ENCODE measurements around the gene MAP1B. TPM values are rescaled to one million over a fixed set of nuclear protein-coding genes. Genes with fewer than 3 reads are reported as not detected.
"Not testable (repeated sequence)": the region's sequence is repeated elsewhere in the genome, so short reads cannot be mapped to it uniquely, and the experiment has no call there.

Gene MAP1B
- total and polyA plus RNA-seq, 10 of the 15 experiments (the other 5 are each of a cell fraction or from before 2014, with no cell fraction given): 0.02 to 0.81 (median 0.06) TPM; not detected in 1

DNA sequence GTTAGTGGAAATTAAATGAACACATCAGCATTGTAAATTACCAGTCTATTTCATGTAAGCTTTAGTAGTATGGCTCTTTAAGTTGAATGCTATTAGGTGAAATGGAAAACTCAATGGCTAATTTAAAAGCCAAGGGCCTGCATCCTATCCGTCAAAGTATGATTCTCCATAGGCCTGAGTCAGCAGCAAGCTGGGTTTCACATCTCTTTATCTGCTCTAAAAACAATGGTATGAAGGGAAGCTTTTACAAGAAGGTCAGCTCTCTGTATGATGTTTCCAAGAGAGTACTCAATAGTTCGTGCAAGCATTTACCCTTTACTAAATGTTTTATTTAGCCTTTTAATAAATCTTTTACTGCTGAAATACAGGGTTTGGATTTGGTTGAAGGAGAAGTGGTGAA, 62.8 kb downstream of the MAP1B start:
- H3K4me2 ChIP-seq (ENCODE audit: control insufficient read depth, insufficient read depth): no peak overlapping the region
- H3K27me3 ChIP-seq (replicated peaks in 1 of 2; ENCODE audit: control insufficient read depth in 2 of 2, insufficient read depth in 2 of 2, low read length in 1 of 2): peaks cover 0 to 1% of the 10 kb centered on the region in 2 experiments; a peak in 2 of 4 replicates
- H3K27ac ChIP-seq (ENCODE audit: control insufficient read depth, insufficient read depth): no peak overlapping the region
- intact Hi-C loops (cut with micrococcal nuclease; ENCODE audit: unreplicated experiment) (no loop called here), in situ Hi-C loops (cut with MboI) (no loop called here)
- no TSS peak for BruUV-seq (replicated peaks)
- H3K9me3 ChIP-seq (replicated peaks; ENCODE audit: control insufficient read depth, insufficient read depth, low read length): no peaks in the 10 kb centered on the region
- ATAC-seq (no peak), DNase-seq (ENCODE audit: low read depth, low spot score) (no peak), FAIRE-seq (no peak)
- H3K79me2 ChIP-seq (ENCODE audit: control insufficient read depth, insufficient read depth, low read length): no peaks in the 10 kb centered on the region
- ChIA-PET POLR2A (no interaction called here), RAD21 (ENCODE audit: unreplicated experiment) (no interaction called here), CTCF (interaction anchor here (1.3 to 1.8 kb wide), 2 partner anchors 11 to 138 kb away, joined by 3 to 8 read pairs; no protein-coding TSS in a partner anchor), SMC1A (ENCODE audit: uncharacterized antibody, unreplicated experiment) (interaction anchor here (1.7 kb wide), 1 partner anchor 65 kb away, joined by 4 read pairs; no protein-coding TSS in a partner anchor)
- WGBS (ENCODE audit: insufficient coverage, insufficient replicate concordance, low lambda C conversion rate, missing lambda C conversion rate): 37% methylated on average over 2 of the region's 2 CpGs
- H3K9ac ChIP-seq (ENCODE audit: control insufficient read depth, insufficient read depth, low read length): no peak overlapping the region
- no peaks in the 10 kb centered on the region for H3K36me3 ChIP-seq (ENCODE audit: control insufficient read depth in 2 of 2, insufficient read depth in 2 of 2, low read length in 1 of 2)
- no peak overlapping the region for H3K4me3 ChIP-seq
- TF ChIP-seq SMARCA5 (IDR thresholded peaks at IDR 0.05) (no peak), RB1 (IDR thresholded peaks at IDR 0.05; ENCODE audit: borderline replicate concordance) (no peak), IKZF2 (IDR thresholded peaks at IDR 0.05) (no peak), GABPA (IDR thresholded peaks at IDR 0.05; ENCODE audit: low read depth) (no peak)
- TF ChIP-seq, protein P1, sequence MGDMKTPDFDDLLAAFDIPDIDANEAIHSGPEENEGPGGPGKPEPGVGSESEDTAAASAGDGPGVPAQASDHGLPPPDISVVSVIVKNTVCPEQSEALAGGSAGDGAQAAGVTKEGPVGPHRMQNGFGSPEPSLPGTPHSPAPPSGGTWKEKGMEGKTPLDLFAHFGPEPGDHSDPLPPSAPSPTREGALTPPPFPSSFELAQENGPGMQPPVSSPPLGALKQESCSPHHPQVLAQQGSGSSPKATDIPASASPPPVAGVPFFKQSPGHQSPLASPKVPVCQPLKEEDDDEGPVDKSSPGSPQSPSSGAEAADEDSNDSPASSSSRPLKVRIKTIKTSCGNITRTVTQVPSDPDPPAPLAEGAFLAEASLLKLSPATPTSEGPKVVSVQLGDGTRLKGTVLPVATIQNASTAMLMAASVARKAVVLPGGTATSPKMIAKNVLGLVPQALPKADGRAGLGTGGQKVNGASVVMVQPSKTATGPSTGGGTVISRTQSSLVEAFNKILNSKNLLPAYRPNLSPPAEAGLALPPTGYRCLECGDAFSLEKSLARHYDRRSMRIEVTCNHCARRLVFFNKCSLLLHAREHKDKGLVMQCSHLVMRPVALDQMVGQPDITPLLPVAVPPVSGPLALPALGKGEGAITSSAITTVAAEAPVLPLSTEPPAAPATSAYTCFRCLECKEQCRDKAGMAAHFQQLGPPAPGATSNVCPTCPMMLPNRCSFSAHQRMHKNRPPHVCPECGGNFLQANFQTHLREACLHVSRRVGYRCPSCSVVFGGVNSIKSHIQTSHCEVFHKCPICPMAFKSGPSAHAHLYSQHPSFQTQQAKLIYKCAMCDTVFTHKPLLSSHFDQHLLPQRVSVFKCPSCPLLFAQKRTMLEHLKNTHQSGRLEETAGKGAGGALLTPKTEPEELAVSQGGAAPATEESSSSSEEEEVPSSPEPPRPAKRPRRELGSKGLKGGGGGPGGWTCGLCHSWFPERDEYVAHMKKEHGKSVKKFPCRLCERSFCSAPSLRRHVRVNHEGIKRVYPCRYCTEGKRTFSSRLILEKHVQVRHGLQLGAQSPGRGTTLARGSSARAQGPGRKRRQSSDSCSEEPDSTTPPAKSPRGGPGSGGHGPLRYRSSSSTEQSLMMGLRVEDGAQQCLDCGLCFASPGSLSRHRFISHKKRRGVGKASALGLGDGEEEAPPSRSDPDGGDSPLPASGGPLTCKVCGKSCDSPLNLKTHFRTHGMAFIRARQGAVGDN (IDR thresholded peaks at IDR 0.05): no peak
- TF ChIP-seq, protein P2, sequence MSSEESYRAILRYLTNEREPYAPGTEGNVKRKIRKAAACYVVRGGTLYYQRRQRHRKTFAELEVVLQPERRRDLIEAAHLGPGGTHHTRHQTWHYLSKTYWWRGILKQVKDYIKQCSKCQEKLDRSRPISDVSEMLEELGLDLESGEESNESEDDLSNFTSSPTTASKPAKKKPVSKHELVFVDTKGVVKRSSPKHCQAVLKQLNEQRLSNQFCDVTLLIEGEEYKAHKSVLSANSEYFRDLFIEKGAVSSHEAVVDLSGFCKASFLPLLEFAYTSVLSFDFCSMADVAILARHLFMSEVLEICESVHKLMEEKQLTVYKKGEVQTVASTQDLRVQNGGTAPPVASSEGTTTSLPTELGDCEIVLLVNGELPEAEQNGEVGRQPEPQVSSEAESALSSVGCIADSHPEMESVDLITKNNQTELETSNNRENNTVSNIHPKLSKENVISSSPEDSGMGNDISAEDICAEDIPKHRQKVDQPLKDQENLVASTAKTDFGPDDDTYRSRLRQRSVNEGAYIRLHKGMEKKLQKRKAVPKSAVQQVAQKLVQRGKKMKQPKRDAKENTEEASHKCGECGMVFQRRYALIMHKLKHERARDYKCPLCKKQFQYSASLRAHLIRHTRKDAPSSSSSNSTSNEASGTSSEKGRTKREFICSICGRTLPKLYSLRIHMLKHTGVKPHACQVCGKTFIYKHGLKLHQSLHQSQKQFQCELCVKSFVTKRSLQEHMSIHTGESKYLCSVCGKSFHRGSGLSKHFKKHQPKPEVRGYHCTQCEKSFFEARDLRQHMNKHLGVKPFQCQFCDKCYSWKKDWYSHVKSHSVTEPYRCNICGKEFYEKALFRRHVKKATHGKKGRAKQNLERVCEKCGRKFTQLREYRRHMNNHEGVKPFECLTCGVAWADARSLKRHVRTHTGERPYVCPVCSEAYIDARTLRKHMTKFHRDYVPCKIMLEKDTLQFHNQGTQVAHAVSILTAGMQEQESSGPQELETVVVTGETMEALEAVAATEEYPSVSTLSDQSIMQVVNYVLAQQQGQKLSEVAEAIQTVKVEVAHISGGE (CRISPR knock-in tag; IDR thresholded peaks at IDR 0.05): no peak
- no peaks in the 10 kb centered on the region for H4K20me1 ChIP-seq (ENCODE audit: control insufficient read depth, insufficient read depth)
- no peaks in the 10 kb centered on the region; the same call in 1 of the 2 replicates for H3K4me1 ChIP-seq (ENCODE audit: control insufficient read depth, insufficient read depth, low read length)
- H2AFZ ChIP-seq (ENCODE audit: control insufficient read depth, low read depth, low read length): no peak overlapping the region

DNA sequence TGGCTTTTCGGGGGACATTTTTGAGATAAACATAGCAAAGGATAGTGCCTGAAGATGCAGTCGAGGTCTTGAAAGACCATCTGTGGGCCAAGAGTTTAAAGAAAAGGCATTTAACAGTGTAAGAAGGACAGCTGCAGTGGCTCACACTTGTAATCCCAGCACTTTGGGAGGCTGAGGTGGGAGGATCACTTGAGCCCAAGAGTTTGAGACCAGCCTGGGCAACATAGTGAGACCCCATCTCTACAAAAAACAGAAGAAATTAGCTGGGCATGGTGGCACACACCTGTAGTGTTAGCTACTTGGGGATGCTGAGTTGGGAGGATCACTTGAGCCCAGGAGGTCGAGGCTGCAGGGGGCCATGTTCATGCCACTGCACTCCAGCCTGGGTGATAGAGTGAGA, 63.9 kb downstream of the MAP1B start:
- SMC1A ChIA-PET (ENCODE audit: uncharacterized antibody, unreplicated experiment): interaction anchor here (1.3 to 1.7 kb wide), 2 partner anchors 10 to 64 kb away, joined by 4 read pairs; no protein-coding TSS in a partner anchor
- DNase-seq (ENCODE audit: low read depth, low spot score); H3K4me3 ChIP-seq; H4K20me1 ChIP-seq (ENCODE audit: control insufficient read depth, insufficient read depth); BruUV-seq (replicated peaks); H3K27ac ChIP-seq (ENCODE audit: control insufficient read depth, insufficient read depth); H2AFZ ChIP-seq (ENCODE audit: control insufficient read depth, low read depth, low read length); H3K79me2 ChIP-seq (ENCODE audit: control insufficient read depth, insufficient read depth, low read length); POLR2A ChIA-PET; FAIRE-seq; H3K9ac ChIP-seq (ENCODE audit: control insufficient read depth, insufficient read depth, low read length); H3K4me2 ChIP-seq (ENCODE audit: control insufficient read depth, insufficient read depth); H3K27me3 ChIP-seq (replicated peaks in 1 of 2; ENCODE audit: control insufficient read depth in 2 of 2, insufficient read depth in 2 of 2, low read length in 1 of 2); in situ Hi-C loops (cut with MboI); intact Hi-C loops (cut with micrococcal nuclease; ENCODE audit: unreplicated experiment); RAD21 ChIA-PET (ENCODE audit: unreplicated experiment); H3K9me3 ChIP-seq (replicated peaks; ENCODE audit: control insufficient read depth, insufficient read depth, low read length); H3K36me3 ChIP-seq (ENCODE audit: control insufficient read depth in 2 of 2, insufficient read depth in 2 of 2, low read length in 1 of 2); H3K4me1 ChIP-seq (ENCODE audit: control insufficient read depth, insufficient read depth, low read length): not testable (repeated sequence)
- WGBS (ENCODE audit: insufficient coverage, insufficient replicate concordance, low lambda C conversion rate, missing lambda C conversion rate): 49% methylated on average over 3 of the region's 3 CpGs
- 0 out of 3 replicates have a peak, but pooled peaks have one; percentile 15 for ATAC-seq
- CTCF ChIA-PET: interaction anchor here (1.3 to 1.8 kb wide), 2 partner anchors 12 to 137 kb away, joined by 3 to 8 read pairs; no protein-coding TSS in a partner anchor

All from GM12878 (cell line).